GM03348 (cell line): Measurements from ENCODE around the gene RELT.

Experiments used
- DNase-seq: peaks from one replicate; pipeline ENCODE4 v3.0.0; 2012; ENCODE audit warnings: low spot score

The RELT gene

GRCh38 chr11:73376160-73376802 lies at the start of gene RELT:
TSS of gene RELT (plus strand) at chr11:73376399. CDS start at chr11:73389137, 12,738 bp downstream.
- peak; percentile 99 for DNase-seq

GRCh38 chr11:73326929-73327811 lies 49.0 kb upstream of the RELT start:
- DNase-seq: no peak

GRCh38 chr11:73327812-73328364 lies 48.3 kb upstream of the RELT start:
- no peak for DNase-seq

GRCh38 chr11:73330569-73331093 lies 45.6 kb upstream of the RELT start:
- peak; percentile 62 for DNase-seq

GRCh38 chr11:73331138-73331916 lies 44.9 kb upstream of the RELT start:
- no peak for DNase-seq

- no peak for DNase-seq
These were observed 43.0 kb upstream of the RELT start for GRCh38 chr11:73333173-73333572.

- DNase-seq: no peak
These were observed 42.4 kb upstream of the RELT start for GRCh38 chr11:73333640-73334383.

- peak; percentile 87 for DNase-seq
These were observed 41.6 kb upstream of the RELT start for GRCh38 chr11:73334384-73335203.

GRCh38 chr11:73335204-73335923 lies 40.8 kb upstream of the RELT start:
- peak; percentile 91 for DNase-seq

- DNase-seq: no peak
These were observed 38.4 kb upstream of the RELT start for GRCh38 chr11:73337846-73338245.

GRCh38 chr11:73338279-73338678 lies 37.9 kb upstream of the RELT start:
- DNase-seq: no peak

- no peak for DNase-seq
These were observed 36.0 kb upstream of the RELT start for GRCh38 chr11:73340164-73340563.

- no peak for DNase-seq
These were observed 33.6 kb upstream of the RELT start for GRCh38 chr11:73342633-73343032.

- DNase-seq: no peak
These were observed 32.9 kb upstream of the RELT start for GRCh38 chr11:73343076-73343873.

- DNase-seq: no peak
These were observed 32.0 kb upstream of the RELT start for GRCh38 chr11:73344191-73344607.

- DNase-seq: no peak
These were observed 30.6 kb upstream of the RELT start for GRCh38 chr11:73345481-73346160.

- DNase-seq: no peak
These were observed 29.8 kb upstream of the RELT start for GRCh38 chr11:73346186-73346935.

GRCh38 chr11:73347067-73347466 lies 29.1 kb upstream of the RELT start:
- no peak for DNase-seq
